Esophagus squamous epithelium (tissue), 4 donors: ENCODE results near the gene HOXA7.

ENCODE experiments used
- CTCF ChIP-seq, 6 experiments: fragments of 450-650 bp in 4 of 6; fragments of 200-600 bp in 2 of 6; sonication (generic) in 2 of 6; IDR thresholded peaks; one replicate each; pipeline ENCODE4 v1.5.1; 2016 to 2019; ENCODE audit warnings: antibody characterized with exemption in 6 of 6, mild to moderate bottlenecking in 4 of 6, moderate library complexity in 4 of 6
- POLR2A ChIP-seq, 4 donors: fragments of 450-650 bp; IDR thresholded peaks; one replicate each; pipeline ENCODE4 v1.6.1; 2017; ENCODE audit warnings: antibody characterized with exemption in 4 of 4, mild to moderate bottlenecking in 4 of 4, moderate library complexity in 3 of 4

GRCh38 chr7:27167916-27168264 lies 11.4 kb upstream of the HOXA7 start:
- TF ChIP-seq CTCF (IDR thresholded peaks at IDR 0.05) (no peak), POLR2A (IDR thresholded peaks at IDR 0.05) (no peak)
